Neural progenitor cell (in vitro differentiated cells): ENCODE results near the gene MAP3K4. TPM values are rescaled to one million over a fixed set of nuclear protein-coding genes. Genes with fewer than 3 reads are reported as not detected.

ENCODE experiments used
- DNase-seq: peaks from one replicate; pipeline ENCODE4 v3.0.0-alpha.2; 2016; ENCODE audit warnings: low spot score
- H2AFZ ChIP-seq: fragments of 200-600 bp; sonication (generic); replicated peaks from 2 replicates; pipeline ENCODE4 v1.6.1; 2016; ENCODE audit warnings: antibody characterized with exemption
- H3F3A ChIP-seq: fragments of 200-600 bp; sonication (generic); 2 replicates; pipeline ENCODE4 v1.6.1; 2016; ENCODE audit warnings: antibody characterized with exemption, low read depth
- H3K27ac ChIP-seq: fragments of 200-600 bp; sonication (generic); 2 replicates; pipeline ENCODE4 v1.5.1; 2016; ENCODE audit warnings: mild to moderate bottlenecking
- H3K27me3 ChIP-seq: fragments of 200-600 bp; sonication (generic); 2 replicates; pipeline ENCODE4 v1.6.1; 2016; ENCODE audit warnings: mild to moderate bottlenecking, moderate library complexity
- H3K36me3 ChIP-seq: fragments of 200-600 bp; sonication (generic); 2 replicates; pipeline ENCODE4 v1.5.1; 2016
- H3K4me1 ChIP-seq: fragments of 200-600 bp; sonication (generic); 2 replicates; pipeline ENCODE4 v1.6.1; 2016; ENCODE audit warnings: mixed run types
- H3K4me2 ChIP-seq: fragments of 200-600 bp; sonication (generic); 2 replicates; pipeline ENCODE4 v1.6.1; 2016
- H3K4me3 ChIP-seq: fragments of 200-600 bp; sonication (generic); 2 replicates; pipeline ENCODE4 v1.5.1; 2016
- H3K79me2 ChIP-seq: fragments of 200-600 bp; sonication (generic); 2 replicates; pipeline ENCODE4 v1.6.1; 2016; ENCODE audit warnings: low read depth
- H3K9ac ChIP-seq: fragments of 200-600 bp; sonication (generic); 2 replicates; pipeline ENCODE4 v1.6.1; 2016
- H3K9me3 ChIP-seq: fragments of 200-600 bp; sonication (generic); 2 replicates; pipeline ENCODE4 v1.5.1; 2016; ENCODE audit warnings: low read depth
- H4K20me1 ChIP-seq: fragments of 200-600 bp; sonication (generic); 2 replicates; pipeline ENCODE4 v1.6.1; 2016; ENCODE audit warnings: low read depth
- H3K27ac Mint-ChIP-seq: 3 replicates; pipeline ENCODE4 v1.8.0; 2021; ENCODE audit warnings: mixed read lengths
- H3K27me3 Mint-ChIP-seq: 2 replicates; pipeline ENCODE4 v1.8.0; 2022; ENCODE audit warnings: low read depth, mild to moderate bottlenecking, inconsistent platforms, moderate library complexity, mixed read lengths; ENCODE audit not compliant: insufficient read depth
- H3K36me3 Mint-ChIP-seq: 3 replicates; pipeline ENCODE4 v1.8.0; 2021; ENCODE audit warnings: mixed read lengths
- H3K4me1 Mint-ChIP-seq: 3 replicates; pipeline ENCODE4 v1.8.0; 2021; ENCODE audit warnings: mixed read lengths
- H3K4me3 Mint-ChIP-seq: 3 replicates; pipeline ENCODE4 v1.8.0; 2021; ENCODE audit warnings: mild to moderate bottlenecking, moderate library complexity, mixed read lengths
- H3K9me3 Mint-ChIP-seq: 3 replicates; pipeline ENCODE4 v1.8.0; 2020; ENCODE audit warnings: mixed read lengths
- CTCF ChIP-seq: fragments of 200-600 bp; sonication (generic); IDR thresholded peaks from 2 replicates; pipeline ENCODE4 v1.5.1; 2017; ENCODE audit warnings: antibody characterized with exemption, mild to moderate bottlenecking
- EZH2 ChIP-seq: fragments of 200-600 bp; sonication (generic); IDR thresholded peaks from 2 replicates; pipeline ENCODE4 v1.6.1; 2017; ENCODE audit warnings: antibody characterized with exemption, mild to moderate bottlenecking, moderate library complexity
- EZH2phosphoT487 ChIP-seq: fragments of 200-600 bp; sonication (generic); IDR thresholded peaks from 2 replicates; pipeline ENCODE4 v1.6.1; 2017; ENCODE audit warnings: antibody characterized with exemption
- total RNA-seq: library from RNA; depleted of rRNA; stranded (reverse); fragments of >200 nt; gene quantifications from 2 replicates; pipeline ENCODE4 v1.2.3, GENCODE V29; 2015; ENCODE audit warnings: low replicate concordance

MAP3K4 gene
- total RNA-seq, 1 donor from 2014 or later: 59.6 TPM

DNA sequence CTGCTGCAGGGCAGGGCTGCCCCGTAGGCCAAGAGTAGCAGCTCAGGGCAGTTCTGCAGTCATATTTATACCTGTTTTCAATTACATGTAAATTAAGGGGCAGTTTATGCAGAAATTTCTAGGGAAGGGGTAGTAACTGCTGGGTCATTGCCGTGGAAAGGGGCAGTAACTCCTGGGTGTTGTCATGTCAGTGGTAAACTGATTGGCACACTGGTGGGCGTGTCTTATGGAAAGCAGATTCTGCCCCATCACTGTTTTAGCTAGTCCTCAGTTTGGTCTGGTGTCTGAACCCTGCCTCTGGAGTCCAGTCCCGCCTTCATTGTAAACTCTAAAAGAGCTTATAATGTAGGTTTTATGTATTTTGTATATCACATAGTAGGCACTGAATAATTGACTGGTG is 22.1 kb downstream of the MAP3K4 start:
- H3K4me1 ChIP-seq: peaks cover 32% of the 10 kb centered on the region
- Mint-ChIP-seq H3K36me3 (peaks cover 18% of the 10 kb centered on the region), H3K4me3 (no peak overlapping the region), H3K27me3 (peaks cover 3% of the 10 kb centered on the region), H3K27ac (no peak overlapping the region), H3K9me3 (peaks cover 20% of the 10 kb centered on the region), H3K4me1 (peaks cover 22% of the 10 kb centered on the region)
- no peaks in the 10 kb centered on the region for H3K27me3 ChIP-seq
- H3K4me2 ChIP-seq: no peak overlapping the region
- H2AFZ ChIP-seq: no peak overlapping the region
- no peak overlapping the region for H3K27ac ChIP-seq
- DNase-seq: no peak
- TF ChIP-seq EZH2phosphoT487 (no peak), EZH2 (no peak), CTCF (no peak)
- peaks cover 100% of the 10 kb centered on the region for H3K79me2 ChIP-seq
- no peak overlapping the region for H3K9ac ChIP-seq
- H3K4me3 ChIP-seq: no peak overlapping the region
- H3K36me3 ChIP-seq: no peaks in the 10 kb centered on the region
- no peaks in the 10 kb centered on the region for H3K9me3 ChIP-seq
- H3F3A ChIP-seq: peaks cover 21% of the 10 kb centered on the region
- peaks cover 42% of the 10 kb centered on the region for H4K20me1 ChIP-seq

- no peak overlapping the region for H3K27ac ChIP-seq
- Mint-ChIP-seq H3K9me3 (peaks cover 20% of the 10 kb centered on the region), H3K4me3 (no peak overlapping the region), H3K36me3 (peaks cover 34% of the 10 kb centered on the region), H3K27me3 (peaks cover 7% of the 10 kb centered on the region), H3K27ac (no peak overlapping the region), H3K4me1 (no peaks in the 10 kb centered on the region)
- H3F3A ChIP-seq: no peaks in the 10 kb centered on the region
- H3K4me2 ChIP-seq: no peak overlapping the region
- no peaks in the 10 kb centered on the region for H3K36me3 ChIP-seq
- no peak overlapping the region for H3K9ac ChIP-seq
- H3K79me2 ChIP-seq: peaks cover 99% of the 10 kb centered on the region
- peaks cover 5% of the 10 kb centered on the region for H3K4me1 ChIP-seq
- no peaks in the 10 kb centered on the region for H3K27me3 ChIP-seq
- no peak overlapping the region for H2AFZ ChIP-seq
- no peak overlapping the region for H3K4me3 ChIP-seq
- peaks cover 24% of the 10 kb centered on the region for H4K20me1 ChIP-seq
- DNase-seq: no peak
- H3K9me3 ChIP-seq: no peaks in the 10 kb centered on the region
- no peak for TF ChIP-seq CTCF
Measured at GRCh38 chr6:161017766-161018564, 26.4 kb downstream of the MAP3K4 start.

DNA sequence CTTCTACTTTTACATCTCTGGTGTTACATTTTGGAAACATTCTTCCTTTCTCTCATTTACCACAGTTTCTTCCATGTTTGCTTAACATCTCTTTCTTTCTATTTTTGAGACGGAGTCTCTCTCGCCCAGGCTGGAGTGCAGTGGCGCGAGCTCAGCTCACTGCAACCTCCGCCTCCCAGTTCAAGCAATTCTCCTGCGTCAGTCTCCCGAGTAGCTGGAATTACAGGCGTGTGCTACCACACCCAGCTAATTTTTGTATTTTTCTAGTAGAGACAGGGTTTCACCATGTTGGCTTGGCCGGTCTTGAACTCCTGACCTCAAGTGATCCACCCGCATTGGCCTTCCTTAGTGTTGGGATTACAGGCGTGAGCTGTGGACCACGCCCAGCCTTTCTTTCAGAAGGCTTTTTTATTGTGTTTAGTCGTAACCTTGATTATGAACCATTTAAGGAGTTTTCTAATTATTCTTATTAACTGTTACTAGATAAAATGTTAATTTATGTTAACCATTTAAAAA is 27.8 kb downstream of the MAP3K4 start:
- no peak overlapping the region for H3K4me3 Mint-ChIP-seq
- Histone ChIP-seq H3F3A (no peaks in the 10 kb centered on the region), H3K4me2 (no peak overlapping the region), H4K20me1 (peaks cover 19% of the 10 kb centered on the region), H3K9ac (no peak overlapping the region), H3K4me1 (no peaks in the 10 kb centered on the region), H3K79me2 (peaks cover 99% of the 10 kb centered on the region), H3K4me3 (no peak overlapping the region), H3K27me3 (no peaks in the 10 kb centered on the region), H2AFZ (no peak overlapping the region), H3K27ac (no peak overlapping the region), H3K9me3 (no peaks in the 10 kb centered on the region), H3K36me3 (no peaks in the 10 kb centered on the region)
- DNase-seq: no peak
- H3K4me1 Mint-ChIP-seq: no peaks in the 10 kb centered on the region
- H3K27ac Mint-ChIP-seq: no peak overlapping the region
- peaks cover 17% of the 10 kb centered on the region for H3K9me3 Mint-ChIP-seq
- H3K27me3 Mint-ChIP-seq: peaks cover 4% of the 10 kb centered on the region
- H3K36me3 Mint-ChIP-seq: peaks cover 33% of the 10 kb centered on the region
- TF ChIP-seq EZH2 (no peak), EZH2phosphoT487 (no peak), CTCF (no peak)
